ENCODE measurements around the gene PLEK.

The PLEK gene

GRCh38 chr2:68414876-68415275 lies 49.8 kb downstream of the PLEK start:
- FAIRE-seq = no peak
- DNase-seq (ENCODE audit: low spot score) = no peak

- FAIRE-seq = no peak
- DNase-seq (ENCODE audit: low spot score) = no peak
These were observed 50.4 kb downstream of the PLEK start for GRCh38 chr2:68415521-68415920.

GRCh38 chr2:68416081-68416675 lies 51.1 kb downstream of the PLEK start:
- DNase-seq (ENCODE audit: low spot score) (no peak), FAIRE-seq (no peak)

- no peak for DNase-seq (ENCODE audit: low spot score)
- no peak for FAIRE-seq
These were observed 52.8 kb downstream of the PLEK start for GRCh38 chr2:68417926-68418325.

GRCh38 chr2:68418419-68418818 lies 53.3 kb downstream of the PLEK start:
- no peak for DNase-seq (ENCODE audit: low spot score)
- FAIRE-seq = no peak

GRCh38 chr2:68418855-68419254 lies 53.8 kb downstream of the PLEK start:
- no peak for FAIRE-seq
- DNase-seq (ENCODE audit: low spot score) = no peak

- FAIRE-seq = no peak
These were observed 55.3 kb downstream of the PLEK start for GRCh38 chr2:68420254-68420910.

GRCh38 chr2:68423966-68424650 lies 59.0 kb downstream of the PLEK start:
- FAIRE-seq (no peak), DNase-seq (ENCODE audit: low spot score) (no peak)

More at GRCh38 chr2:68420254-68420910, 55.3 kb downstream of the PLEK start:
- no peak for DNase-seq (ENCODE audit: low spot score)

GRCh38 chr2:68425503-68425902 lies 60.4 kb downstream of the PLEK start:
- FAIRE-seq = no peak

GRCh38 chr2:68426446-68426845 lies 61.4 kb downstream of the PLEK start:
- no peak for DNase-seq (ENCODE audit: low spot score)
- no peak for FAIRE-seq

More at GRCh38 chr2:68425503-68425902, 60.4 kb downstream of the PLEK start:
- DNase-seq (ENCODE audit: low spot score) = no peak

GRCh38 chr2:68426848-68427579 lies 61.9 kb downstream of the PLEK start:
- no peak for FAIRE-seq
- no peak for DNase-seq (ENCODE audit: low spot score)

- DNase-seq (ENCODE audit: low spot score) = no peak
- no peak for FAIRE-seq
These were observed 63.0 kb downstream of the PLEK start for GRCh38 chr2:68428126-68428525.

- FAIRE-seq (no peak), DNase-seq (ENCODE audit: low spot score) (no peak)
These were observed 63.7 kb downstream of the PLEK start for GRCh38 chr2:68428746-68429145.

- no peak for FAIRE-seq
These were observed 64.3 kb downstream of the PLEK start for GRCh38 chr2:68429311-68429826.

GRCh38 chr2:68431316-68431972 lies 66.4 kb downstream of the PLEK start:
- DNase-seq (ENCODE audit: low spot score) (no peak), FAIRE-seq (no peak)

More at GRCh38 chr2:68429311-68429826, 64.3 kb downstream of the PLEK start:
- no peak for DNase-seq (ENCODE audit: low spot score)

- DNase-seq (ENCODE audit: low spot score) = no peak
These were observed 67.9 kb downstream of the PLEK start for GRCh38 chr2:68432696-68433658.

GRCh38 chr2:68434981-68435380 lies 69.9 kb downstream of the PLEK start:
- FAIRE-seq (no peak), DNase-seq (ENCODE audit: low spot score) (no peak)

More at GRCh38 chr2:68432696-68433658, 67.9 kb downstream of the PLEK start:
- no peak for FAIRE-seq

GRCh38 chr2:68435615-68436014 lies 70.5 kb downstream of the PLEK start:
- FAIRE-seq = no peak

GRCh38 chr2:68436270-68436669 lies 71.2 kb downstream of the PLEK start:
- FAIRE-seq = no peak

More at GRCh38 chr2:68435615-68436014, 70.5 kb downstream of the PLEK start:
- DNase-seq (ENCODE audit: low spot score) = no peak

More at GRCh38 chr2:68436270-68436669, 71.2 kb downstream of the PLEK start:
- no peak for DNase-seq (ENCODE audit: low spot score)

All from RCC 7860 (cell line).